ENCODE measurements around the gene CPHXL. TPM values are rescaled to one million over a fixed set of nuclear protein-coding genes. Genes with fewer than 3 reads are reported as not detected.

The CPHXL gene
- total RNA-seq, 2 experiments from 2014 or later: not detected

DNA sequence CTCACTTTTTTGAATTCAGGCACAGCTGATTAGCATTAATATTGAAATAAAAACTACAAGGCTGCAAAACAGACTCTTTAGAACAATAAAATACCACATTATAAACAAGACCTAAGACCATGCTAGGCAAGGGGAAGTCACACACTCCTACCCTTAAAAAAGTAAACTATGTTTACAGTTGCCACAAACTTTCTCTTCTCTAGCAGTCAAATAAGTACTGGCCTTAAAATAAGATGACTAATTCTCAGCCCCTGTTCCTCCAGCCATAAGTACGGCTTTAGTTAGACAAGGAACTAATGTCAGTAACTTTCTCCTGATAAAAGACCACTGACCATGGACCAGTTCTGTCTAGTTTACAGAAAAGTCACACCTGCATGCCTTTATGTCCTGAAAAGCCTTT is 19.5 kb upstream of the CPHXL start:
- CTCF ChIA-PET: no interaction called here
- no peak for DNase-seq
- Mint-ChIP-seq H3K4me3 (no peak overlapping the region), H3K36me3 (ENCODE audit: low read depth) (peaks cover 1% of the 10 kb centered on the region), H3K9me3 (peaks cover 13% of the 10 kb centered on the region), H3K27me3 (ENCODE audit: low read depth) (peaks cover 19% of the 10 kb centered on the region), H3K4me1 (ENCODE audit: low read depth) (no peaks in the 10 kb centered on the region), H3K27ac (no peak overlapping the region)
- intact Hi-C loops (cut with micrococcal nuclease): no loop called here

DNA sequence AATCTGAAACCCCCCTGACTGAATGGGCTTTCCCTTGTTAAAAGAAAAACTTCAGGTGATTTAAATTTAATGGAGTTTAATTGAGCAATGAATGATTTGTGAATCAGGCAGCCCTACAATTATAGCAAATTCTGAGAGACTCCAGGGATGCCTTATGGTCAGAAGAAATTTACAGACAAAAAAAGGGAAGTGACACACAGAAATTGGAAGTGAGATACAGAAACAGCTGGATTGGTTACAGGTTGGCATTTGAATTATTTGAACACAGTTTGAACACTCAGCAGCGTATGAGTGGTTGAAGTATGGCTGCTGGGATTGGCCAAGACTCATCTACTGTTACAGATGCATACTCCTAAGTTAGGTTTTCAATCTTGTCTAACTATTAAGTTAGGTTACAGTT is 19.0 kb upstream of the CPHXL start:
- peaks cover 1% of the 10 kb centered on the region for H3K36me3 Mint-ChIP-seq (ENCODE audit: low read depth)
- peaks cover 19% of the 10 kb centered on the region for H3K27me3 Mint-ChIP-seq (ENCODE audit: low read depth)
- H3K4me1 Mint-ChIP-seq (ENCODE audit: low read depth): no peaks in the 10 kb centered on the region
- intact Hi-C loops (cut with micrococcal nuclease): no loop called here
- no peak overlapping the region for H3K27ac Mint-ChIP-seq
- CTCF ChIA-PET: no interaction called here
- DNase-seq: no peak
- H3K9me3 Mint-ChIP-seq: peaks cover 13% of the 10 kb centered on the region
- H3K4me3 Mint-ChIP-seq: no peak overlapping the region

DNA sequence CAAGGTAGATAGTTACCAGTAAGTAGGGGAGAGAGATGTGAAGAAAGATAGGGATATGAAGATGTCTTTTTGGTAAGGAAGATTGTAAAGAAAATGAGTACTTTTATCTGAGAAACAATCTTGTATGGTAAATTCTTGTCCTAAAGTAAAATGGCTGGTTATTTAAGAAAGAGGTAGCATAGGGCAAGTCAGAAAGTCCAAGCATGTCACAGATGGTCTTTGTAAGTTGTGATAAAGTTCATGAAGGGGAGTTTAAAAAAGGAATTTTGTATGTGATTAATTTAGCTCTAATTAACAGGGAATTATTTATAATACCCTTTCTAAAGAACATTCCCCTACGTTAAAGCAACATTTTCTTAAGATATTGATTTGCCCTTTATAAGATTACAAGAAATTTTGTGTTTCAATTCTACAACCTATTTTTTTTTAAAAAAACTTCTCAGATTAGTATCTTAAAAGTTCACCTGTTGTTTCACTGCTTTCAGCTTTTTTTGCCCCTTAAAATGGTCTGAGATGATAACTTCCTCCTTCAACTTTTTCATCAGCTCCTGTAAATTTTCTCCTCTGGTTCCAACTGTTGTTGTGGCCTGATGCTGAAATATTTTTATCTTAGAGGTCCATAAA is 16.2 kb upstream of the CPHXL start:
- CTCF ChIA-PET: no interaction called here
- peaks cover 1% of the 10 kb centered on the region for H3K36me3 Mint-ChIP-seq (ENCODE audit: low read depth)
- H3K27me3 Mint-ChIP-seq (ENCODE audit: low read depth): peaks cover 9% of the 10 kb centered on the region
- no peak overlapping the region for H3K4me3 Mint-ChIP-seq
- H3K9me3 Mint-ChIP-seq: peaks cover 13% of the 10 kb centered on the region
- H3K4me1 Mint-ChIP-seq (ENCODE audit: low read depth): no peaks in the 10 kb centered on the region
- intact Hi-C loops (cut with micrococcal nuclease): no loop called here
- H3K27ac Mint-ChIP-seq: no peak overlapping the region
- DNase-seq: no peak

DNA sequence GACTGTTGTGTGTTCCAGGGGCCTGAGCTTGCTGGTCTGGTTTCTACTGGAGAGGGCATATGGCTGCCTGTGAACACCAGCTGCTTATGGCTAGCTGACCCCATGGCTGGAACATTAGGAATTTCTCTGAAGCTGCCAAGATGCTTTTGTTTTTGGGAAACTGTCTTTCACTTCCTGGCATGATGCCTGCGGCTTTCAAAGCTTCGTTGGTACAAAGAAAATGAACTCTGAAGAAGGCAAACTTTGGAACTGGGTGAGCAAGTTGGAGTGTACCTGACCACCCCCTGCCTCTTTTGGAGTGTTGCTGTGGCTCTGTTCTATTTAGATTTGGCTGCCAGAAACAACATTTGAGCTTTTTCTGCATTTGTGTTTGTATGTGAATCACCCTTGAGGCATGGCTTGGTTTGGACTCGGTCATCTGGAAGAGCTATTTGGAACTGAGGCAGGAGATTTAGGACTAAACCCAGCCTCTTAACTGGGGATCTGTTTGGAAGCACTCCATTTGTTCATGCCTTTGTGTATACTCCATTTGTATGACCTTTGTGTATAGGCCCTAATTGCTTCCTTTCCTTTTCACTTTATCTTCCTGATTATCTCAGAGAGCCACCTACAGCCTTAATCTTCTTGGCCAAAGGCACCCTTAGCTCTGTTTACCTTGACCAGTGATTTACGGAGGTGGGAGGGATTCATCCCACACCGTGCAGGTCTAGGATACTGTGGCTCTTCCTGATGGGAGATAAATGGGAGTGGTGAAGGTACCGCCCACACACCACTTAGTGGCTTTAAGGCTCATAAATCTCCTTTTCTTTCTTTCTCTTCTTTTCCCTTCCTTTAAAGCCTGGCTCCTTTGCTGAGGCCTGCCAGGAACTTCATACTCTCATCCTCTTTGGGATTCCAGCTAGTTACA is 7.3 kb upstream of the CPHXL start:
- intact Hi-C loops (cut with micrococcal nuclease): no loop called here
- no peak overlapping the region for H3K4me3 Mint-ChIP-seq
- no peak for DNase-seq
- H3K9me3 Mint-ChIP-seq: no peaks in the 10 kb centered on the region
- H3K27ac Mint-ChIP-seq: no peak overlapping the region
- H3K4me1 Mint-ChIP-seq (ENCODE audit: low read depth): no peaks in the 10 kb centered on the region
- no peaks in the 10 kb centered on the region for H3K36me3 Mint-ChIP-seq (ENCODE audit: low read depth)
- no peaks in the 10 kb centered on the region for H3K27me3 Mint-ChIP-seq (ENCODE audit: low read depth)
- CTCF ChIA-PET: interaction anchor here (1.0 kb wide), 1 partner anchor 41 kb away, joined by 3 read pairs; no protein-coding TSS in a partner anchor

DNA sequence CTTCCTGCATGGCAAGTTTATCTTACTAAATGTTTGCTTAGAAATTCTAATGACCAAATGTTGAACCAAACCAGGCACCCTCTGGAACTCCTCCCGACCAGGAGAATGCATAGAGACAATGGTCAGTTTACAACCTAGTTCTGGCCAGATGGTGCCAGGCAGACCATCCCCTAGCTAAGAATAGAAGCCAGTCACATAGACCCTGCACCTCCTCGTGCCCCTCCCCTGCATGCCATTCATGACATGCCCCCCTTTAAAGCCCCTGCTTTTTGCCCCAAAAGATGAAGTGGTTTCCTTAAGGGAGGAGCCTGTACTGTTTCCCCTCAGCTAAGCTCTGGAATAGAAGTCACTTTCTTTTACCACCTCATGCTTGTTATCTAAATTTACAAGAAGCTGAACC is 6.6 kb upstream of the CPHXL start:
- no peak overlapping the region for H3K27ac Mint-ChIP-seq
- intact Hi-C loops (cut with micrococcal nuclease): no loop called here
- H3K4me1 Mint-ChIP-seq (ENCODE audit: low read depth): no peaks in the 10 kb centered on the region
- no peak overlapping the region for H3K4me3 Mint-ChIP-seq
- no peaks in the 10 kb centered on the region for H3K36me3 Mint-ChIP-seq (ENCODE audit: low read depth)
- DNase-seq: no peak
- H3K9me3 Mint-ChIP-seq: no peaks in the 10 kb centered on the region
- CTCF ChIA-PET: interaction anchor here (1.0 kb wide), 1 partner anchor 41 kb away, joined by 3 read pairs; no protein-coding TSS in a partner anchor
- no peaks in the 10 kb centered on the region for H3K27me3 Mint-ChIP-seq (ENCODE audit: low read depth)

DNA sequence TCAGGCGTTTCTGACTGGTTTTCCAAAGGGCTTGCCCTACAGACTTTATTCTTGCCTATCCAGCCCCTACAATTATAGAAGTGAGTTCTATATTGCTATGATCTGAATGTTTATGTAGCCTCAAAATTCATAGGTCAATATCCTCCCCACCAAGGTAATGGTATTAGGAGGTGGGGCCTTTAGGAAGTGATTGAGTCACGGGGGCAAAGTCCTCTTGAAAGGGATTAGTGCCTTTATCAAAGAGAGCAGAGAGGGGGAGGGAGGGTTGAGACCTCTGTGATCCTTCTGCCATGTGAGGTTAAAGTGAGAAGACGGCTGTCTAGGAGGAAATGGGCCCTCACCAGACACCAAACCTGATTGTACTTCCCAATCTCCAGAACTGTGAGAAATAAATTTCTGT is 931 bp upstream of the CPHXL start:
- H3K4me1 Mint-ChIP-seq (ENCODE audit: low read depth): no peaks in the 10 kb centered on the region
- no peak for DNase-seq
- peaks cover 4% of the 10 kb centered on the region for H3K9me3 Mint-ChIP-seq
- H3K36me3 Mint-ChIP-seq (ENCODE audit: low read depth): no peaks in the 10 kb centered on the region
- H3K27ac Mint-ChIP-seq: no peak overlapping the region
- no peak overlapping the region for H3K4me3 Mint-ChIP-seq
- H3K27me3 Mint-ChIP-seq (ENCODE audit: low read depth): no peaks in the 10 kb centered on the region
- intact Hi-C loops (cut with micrococcal nuclease): no loop called here
- CTCF ChIA-PET: no interaction called here

DNA sequence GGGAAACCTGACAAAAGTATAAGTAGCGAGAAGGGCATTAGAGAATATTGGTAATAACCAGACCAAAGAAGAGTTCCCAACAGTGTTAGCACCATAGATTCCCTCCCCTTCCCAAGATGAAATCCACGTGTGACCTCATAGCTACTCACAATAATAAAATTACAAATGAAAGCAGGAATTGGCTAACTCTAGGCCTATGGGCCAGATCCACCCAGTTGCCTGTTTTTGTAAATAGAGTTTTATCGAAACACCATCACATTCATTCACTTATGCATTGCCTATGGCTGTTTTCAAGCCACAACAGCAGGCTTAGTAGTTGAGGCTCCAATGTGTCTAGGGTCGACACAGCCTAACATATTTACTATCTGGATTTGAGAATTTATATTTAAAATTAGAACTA is 7.8 kb downstream of the CPHXL start:
- Mint-ChIP-seq H3K36me3 (ENCODE audit: low read depth) (no peaks in the 10 kb centered on the region), H3K27me3 (ENCODE audit: low read depth) (peaks cover 15% of the 10 kb centered on the region), H3K9me3 (peaks cover 10% of the 10 kb centered on the region), H3K4me3 (no peak overlapping the region), H3K4me1 (ENCODE audit: low read depth) (no peaks in the 10 kb centered on the region), H3K27ac (no peak overlapping the region)
- CTCF ChIA-PET: no interaction called here
- intact Hi-C loops (cut with micrococcal nuclease): no loop called here
- no peak for DNase-seq

DNA sequence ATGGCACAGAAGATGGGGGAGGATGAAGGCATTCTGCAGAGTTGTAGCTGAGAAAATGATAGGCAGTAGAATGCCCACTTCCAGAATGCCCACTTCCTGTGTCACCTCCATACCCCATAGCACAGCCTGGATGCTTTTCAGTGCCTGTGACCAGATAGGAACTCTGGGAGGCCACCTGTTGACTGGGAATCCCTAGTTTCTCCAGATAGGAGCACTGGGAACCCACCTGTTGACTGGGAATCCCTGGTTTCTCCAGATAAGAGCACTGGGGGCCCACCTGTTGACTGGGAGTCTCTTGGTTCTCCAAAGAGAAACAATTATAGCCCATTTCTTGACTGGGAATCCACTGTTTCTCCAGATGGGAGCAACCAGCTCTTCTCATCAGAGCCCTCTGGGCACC is 11.6 kb downstream of the CPHXL start:
- Mint-ChIP-seq H3K4me3 (no peak overlapping the region), H3K36me3 (ENCODE audit: low read depth) (peaks cover 4% of the 10 kb centered on the region), H3K4me1 (ENCODE audit: low read depth) (no peaks in the 10 kb centered on the region), H3K27ac (no peak overlapping the region), H3K27me3 (ENCODE audit: low read depth) (peaks cover 12% of the 10 kb centered on the region), H3K9me3 (peaks cover 15% of the 10 kb centered on the region)
- intact Hi-C loops (cut with micrococcal nuclease): no loop called here
- DNase-seq: no peak
- CTCF ChIA-PET: interaction anchor here (0.7 kb wide), 1 partner anchor 52 kb away, joined by 3 read pairs; no protein-coding TSS in a partner anchor

DNA sequence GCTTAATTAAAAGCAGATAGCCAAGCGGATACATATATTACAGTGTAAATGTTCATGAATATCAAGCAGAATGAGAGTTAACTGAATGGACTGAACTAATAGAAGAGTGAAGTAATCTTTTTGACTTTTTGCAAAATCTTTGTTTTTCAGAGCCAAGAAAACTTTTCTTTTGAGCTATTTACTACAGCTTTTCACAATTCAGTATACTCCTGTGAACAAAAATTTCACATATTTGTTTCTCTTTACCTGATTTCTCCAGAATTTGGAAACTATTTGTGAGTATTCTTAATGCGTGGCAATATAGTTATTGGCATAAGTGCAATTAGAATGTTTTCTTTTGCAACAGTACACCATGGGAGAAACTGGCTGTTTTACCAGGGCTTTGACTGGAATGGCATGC is 15.9 kb downstream of the CPHXL start:
- H3K27ac Mint-ChIP-seq: no peak overlapping the region
- intact Hi-C loops (cut with micrococcal nuclease): no loop called here
- H3K36me3 Mint-ChIP-seq (ENCODE audit: low read depth): peaks cover 6% of the 10 kb centered on the region
- H3K27me3 Mint-ChIP-seq (ENCODE audit: low read depth): peaks cover 4% of the 10 kb centered on the region
- CTCF ChIA-PET: no interaction called here
- H3K9me3 Mint-ChIP-seq: peaks cover 18% of the 10 kb centered on the region
- no peak overlapping the region for H3K4me3 Mint-ChIP-seq
- no peak for DNase-seq
- H3K4me1 Mint-ChIP-seq (ENCODE audit: low read depth): no peaks in the 10 kb centered on the region

DNA sequence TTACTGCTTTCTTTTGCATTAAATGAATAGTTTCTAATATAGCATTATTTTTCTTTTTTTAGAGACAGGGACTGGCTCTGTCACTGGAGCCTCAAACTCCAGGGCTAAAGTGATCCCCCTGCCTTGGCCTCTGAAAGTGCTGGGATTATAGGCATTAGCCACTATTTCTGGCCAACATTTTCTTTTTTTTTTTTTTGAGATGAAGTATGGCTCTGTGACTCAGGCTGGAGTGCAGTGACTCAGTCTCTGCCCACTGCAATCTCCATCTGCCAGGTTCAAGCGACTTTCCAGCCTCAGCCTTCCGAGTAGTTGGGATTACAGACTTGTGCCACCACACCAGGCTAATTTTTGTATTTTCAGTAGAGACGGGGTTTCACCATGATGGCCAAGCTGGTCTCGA is 23.0 kb downstream of the CPHXL start:
- no peak overlapping the region for H3K4me3 Mint-ChIP-seq
- H3K27ac Mint-ChIP-seq: no peak overlapping the region
- DNase-seq: no peak
- H3K36me3 Mint-ChIP-seq (ENCODE audit: low read depth): no peaks in the 10 kb centered on the region
- no peaks in the 10 kb centered on the region for H3K4me1 Mint-ChIP-seq (ENCODE audit: low read depth)
- H3K9me3 Mint-ChIP-seq: no peaks in the 10 kb centered on the region
- CTCF ChIA-PET: no interaction called here
- intact Hi-C loops (cut with micrococcal nuclease): no loop called here
- H3K27me3 Mint-ChIP-seq (ENCODE audit: low read depth): peaks cover 3% of the 10 kb centered on the region

DNA sequence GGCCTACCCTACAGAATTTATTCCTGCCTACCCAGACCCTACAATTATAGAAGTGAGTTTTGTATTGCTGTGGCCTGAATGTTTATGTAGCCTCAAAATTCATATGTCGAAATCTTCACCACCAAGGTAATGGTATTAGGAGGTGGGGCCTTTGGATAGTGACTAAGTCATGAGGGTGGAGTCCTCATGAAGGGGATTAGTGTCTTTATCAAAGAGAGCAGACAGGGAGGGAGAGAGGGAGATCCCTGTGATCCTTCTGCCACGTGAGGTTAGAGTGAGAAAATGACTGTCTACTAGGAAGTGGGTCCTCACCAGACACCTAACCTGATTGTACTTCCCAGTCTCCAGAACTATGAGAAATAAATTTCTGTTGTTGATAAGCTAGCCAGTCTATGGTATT is 24.0 kb downstream of the CPHXL start:
- H3K36me3 Mint-ChIP-seq (ENCODE audit: low read depth): no peaks in the 10 kb centered on the region
- intact Hi-C loops (cut with micrococcal nuclease): no loop called here
- H3K9me3 Mint-ChIP-seq: no peaks in the 10 kb centered on the region
- H3K4me3 Mint-ChIP-seq: no peak overlapping the region
- no peak for DNase-seq
- CTCF ChIA-PET: interaction anchor here (0.7 kb wide), 1 partner anchor 115 kb away, joined by 3 read pairs; no protein-coding TSS in a partner anchor
- peaks cover 1% of the 10 kb centered on the region for H3K27me3 Mint-ChIP-seq (ENCODE audit: low read depth)
- H3K27ac Mint-ChIP-seq: no peak overlapping the region
- H3K4me1 Mint-ChIP-seq (ENCODE audit: low read depth): no peaks in the 10 kb centered on the region

DNA sequence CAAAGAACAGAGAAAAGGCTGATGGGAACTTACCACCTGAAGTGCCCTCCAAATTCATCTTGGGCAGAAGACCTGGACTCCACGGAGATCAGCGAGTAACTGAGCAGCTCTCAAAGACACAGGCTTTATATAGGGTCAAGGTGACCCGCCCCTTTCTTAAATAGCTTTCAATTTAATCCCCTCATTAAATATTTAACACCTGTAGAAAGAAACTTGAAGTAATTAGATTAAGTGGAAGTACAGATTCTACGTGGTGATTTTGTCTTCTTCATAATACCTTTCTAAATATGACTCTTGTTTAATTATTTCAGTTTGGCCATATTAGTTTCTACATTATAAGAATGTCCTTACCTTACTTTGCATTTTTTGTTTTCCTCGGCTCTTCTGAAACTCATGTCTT is 24.9 kb downstream of the CPHXL start, which contains the start of gene DUXB:
Gene DUXB (minus strand): TSS at position 101 of the 400 bp plus-strand sequence. CDS start 43 bp downstream, at position 58.
- no peaks in the 10 kb centered on the region for H3K9me3 Mint-ChIP-seq
- H3K4me3 Mint-ChIP-seq: no peak within 1 kb of the TSS
- no peaks in the 10 kb centered on the region for H3K36me3 Mint-ChIP-seq (ENCODE audit: low read depth)
- intact Hi-C loops (cut with micrococcal nuclease): no loop called here
- CTCF ChIA-PET: interaction anchor here (0.7 kb wide), 1 partner anchor 114 kb away, joined by 3 read pairs; no protein-coding TSS in a partner anchor
- no peaks in the 10 kb centered on the region for H3K4me1 Mint-ChIP-seq (ENCODE audit: low read depth)
- no peaks in the 10 kb centered on the region for H3K27me3 Mint-ChIP-seq (ENCODE audit: low read depth)
- no peak for DNase-seq
- no peak within 1 kb of the TSS for H3K27ac Mint-ChIP-seq

DNA sequence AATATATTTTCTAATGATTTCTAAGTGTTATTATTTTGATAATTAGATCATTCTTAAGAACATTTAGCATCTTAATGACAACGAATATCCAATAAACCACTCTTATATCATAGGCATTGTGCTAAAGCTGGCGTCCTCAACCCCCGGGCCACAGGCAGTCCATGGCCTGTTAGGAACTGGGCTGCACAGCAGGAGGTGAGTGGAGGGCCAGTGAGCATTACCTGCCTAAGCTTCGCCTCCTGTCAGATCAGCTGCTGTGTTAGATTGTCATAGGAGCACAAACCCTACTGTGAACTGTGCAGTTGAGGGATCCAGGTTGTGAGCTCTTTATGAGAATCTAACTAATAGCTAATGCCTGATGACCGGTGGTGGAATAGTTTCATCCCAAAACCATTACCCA is 28.7 kb downstream of the CPHXL start:
- no peak overlapping the region for H3K27ac Mint-ChIP-seq
- no peaks in the 10 kb centered on the region for H3K4me1 Mint-ChIP-seq (ENCODE audit: low read depth)
- CTCF ChIA-PET: no interaction called here
- no peaks in the 10 kb centered on the region for H3K27me3 Mint-ChIP-seq (ENCODE audit: low read depth)
- H3K4me3 Mint-ChIP-seq: no peak overlapping the region
- intact Hi-C loops (cut with micrococcal nuclease): loop anchor here (5.0 kb wide), 1 partner anchor 65 kb away; no protein-coding TSS in a partner anchor
- no peaks in the 10 kb centered on the region for H3K36me3 Mint-ChIP-seq (ENCODE audit: low read depth)
- DNase-seq: no peak
- no peaks in the 10 kb centered on the region for H3K9me3 Mint-ChIP-seq
